NCI-H524 treated with DMSO at 0.1 percent for 48 hours (cell line): ENCODE measurements around the gene NECTIN2.

Experiments used
- DNase-seq: peaks from one replicate; lab custom pipeline; 2025; lab: John Stamatoyannopoulos, UW

NECTIN2 gene

DNA sequence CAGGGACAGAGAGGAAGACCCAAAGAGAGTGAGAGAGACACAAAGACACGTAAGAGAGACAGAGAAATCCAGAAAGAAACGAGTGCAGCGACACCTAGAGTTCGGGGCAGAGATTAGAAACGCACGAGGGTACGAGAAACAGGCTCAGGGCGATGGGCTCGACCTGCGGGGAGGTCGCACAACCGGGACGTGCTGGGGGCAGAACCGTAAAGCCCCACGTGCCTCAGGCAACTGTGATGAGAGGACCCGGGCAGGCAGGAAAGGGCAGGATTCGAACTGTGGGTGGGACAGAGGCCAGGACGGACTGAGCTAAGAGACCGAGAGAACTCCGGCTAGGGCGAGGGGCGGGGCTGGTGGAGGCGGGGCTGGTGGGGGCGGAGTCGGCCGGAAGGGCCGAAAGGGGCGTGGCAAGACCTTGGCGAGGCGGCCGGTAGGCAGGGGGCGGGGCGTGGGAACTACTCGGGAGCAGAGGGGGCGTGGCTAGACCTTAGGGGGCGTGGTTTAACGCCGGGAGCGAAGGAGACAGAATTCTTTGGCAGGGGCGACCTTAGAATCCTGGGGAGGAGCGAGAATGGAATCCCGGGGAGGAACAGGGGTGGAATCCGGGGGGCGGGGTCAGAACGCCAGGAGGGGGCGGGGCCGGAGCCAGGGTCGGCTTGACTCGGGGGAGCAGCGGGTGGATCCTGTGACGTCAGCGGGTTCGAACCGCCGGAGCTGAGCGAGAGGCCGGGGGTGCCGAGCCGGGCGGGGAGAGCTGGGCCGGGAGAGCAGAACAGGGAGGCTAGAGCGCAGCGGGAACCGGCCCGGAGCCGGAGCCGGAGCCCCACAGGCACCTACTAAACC lies at the start of gene NECTIN2:
Gene NECTIN2, plus strand, starts transcription at position 686 of the 843 bp plus-strand sequence. CDS start 229 bp downstream, outside the sequence.
- no peak for DNase-seq

DNA sequence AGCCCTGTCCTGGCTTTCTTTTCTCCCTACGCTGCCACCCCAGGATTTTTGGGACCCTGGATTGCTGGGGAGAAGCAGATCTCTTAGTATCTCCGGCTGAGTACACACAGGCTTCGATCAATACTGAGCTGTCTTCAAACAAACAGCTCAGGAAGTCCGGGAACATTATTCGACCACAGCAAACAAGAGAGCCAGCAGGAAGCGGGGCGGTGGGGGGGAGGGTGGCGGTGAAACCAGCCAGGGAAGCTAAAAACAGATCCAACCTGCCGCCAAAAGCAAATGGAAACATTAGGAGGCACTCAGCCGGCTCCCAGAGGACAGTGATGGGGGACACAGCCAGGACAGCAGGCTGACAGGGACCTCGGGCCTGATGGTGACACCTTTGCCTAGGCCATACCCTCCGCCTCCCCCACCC lies 49.4 kb upstream of the NECTIN2 start:
- DNase-seq = no peak

DNA sequence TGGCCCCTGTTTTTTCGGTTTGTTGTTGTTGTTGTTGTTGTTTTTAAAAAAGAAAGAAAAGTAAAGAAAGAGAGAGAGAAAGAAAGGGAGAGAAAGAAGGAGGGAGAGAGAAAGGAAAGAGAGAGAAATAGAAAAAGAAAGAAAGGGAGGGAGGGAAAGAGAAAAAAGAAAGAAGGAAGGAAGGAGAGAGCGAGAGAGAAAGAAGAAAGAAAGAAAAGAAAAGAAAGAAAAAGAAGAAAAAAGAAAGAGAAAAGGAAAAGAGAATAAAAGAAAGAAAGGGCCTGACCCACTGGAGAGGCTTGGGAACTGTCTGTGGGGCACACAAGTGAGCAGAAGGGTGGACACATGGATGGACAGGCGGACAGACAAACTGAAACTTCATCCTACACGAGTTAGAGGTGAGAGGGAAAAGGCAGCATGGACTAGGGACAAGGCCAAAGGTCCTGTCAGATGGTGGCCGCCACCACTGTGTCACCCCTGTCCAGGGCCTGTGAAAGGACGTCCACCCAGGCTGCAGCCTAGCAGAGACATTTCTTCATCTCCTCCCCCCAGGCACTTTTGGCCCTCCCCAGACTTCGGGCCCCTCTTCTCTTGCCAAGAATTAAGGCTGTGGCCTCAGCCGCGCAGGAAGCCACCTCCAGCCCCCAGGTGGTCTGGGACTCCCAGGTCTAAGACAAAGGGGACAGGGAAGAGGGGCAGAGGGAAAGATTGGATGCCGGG lies 46.3 kb upstream of the NECTIN2 start:
- DNase-seq = no peak

DNA sequence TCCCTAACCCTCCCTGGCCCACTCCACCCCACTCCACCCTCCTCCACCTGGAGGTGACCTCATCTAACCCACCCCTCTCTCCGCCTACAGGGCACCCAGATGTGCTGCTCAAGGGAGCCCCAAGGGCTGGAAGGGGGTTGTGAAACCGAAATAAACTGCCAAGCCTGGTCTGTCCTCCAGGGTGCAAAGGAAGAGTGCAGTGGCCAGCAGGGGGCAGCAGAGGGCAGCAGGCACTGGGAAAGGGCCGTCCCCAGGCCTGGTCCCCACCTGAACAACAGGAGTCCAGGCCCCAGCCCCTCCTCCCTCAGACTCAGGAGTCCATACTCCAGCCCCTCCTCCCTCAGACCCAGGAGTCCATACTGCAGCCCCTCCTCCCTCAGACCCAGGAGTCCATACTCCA lies 45.6 kb upstream of the NECTIN2 start:
- DNase-seq = no peak

DNA sequence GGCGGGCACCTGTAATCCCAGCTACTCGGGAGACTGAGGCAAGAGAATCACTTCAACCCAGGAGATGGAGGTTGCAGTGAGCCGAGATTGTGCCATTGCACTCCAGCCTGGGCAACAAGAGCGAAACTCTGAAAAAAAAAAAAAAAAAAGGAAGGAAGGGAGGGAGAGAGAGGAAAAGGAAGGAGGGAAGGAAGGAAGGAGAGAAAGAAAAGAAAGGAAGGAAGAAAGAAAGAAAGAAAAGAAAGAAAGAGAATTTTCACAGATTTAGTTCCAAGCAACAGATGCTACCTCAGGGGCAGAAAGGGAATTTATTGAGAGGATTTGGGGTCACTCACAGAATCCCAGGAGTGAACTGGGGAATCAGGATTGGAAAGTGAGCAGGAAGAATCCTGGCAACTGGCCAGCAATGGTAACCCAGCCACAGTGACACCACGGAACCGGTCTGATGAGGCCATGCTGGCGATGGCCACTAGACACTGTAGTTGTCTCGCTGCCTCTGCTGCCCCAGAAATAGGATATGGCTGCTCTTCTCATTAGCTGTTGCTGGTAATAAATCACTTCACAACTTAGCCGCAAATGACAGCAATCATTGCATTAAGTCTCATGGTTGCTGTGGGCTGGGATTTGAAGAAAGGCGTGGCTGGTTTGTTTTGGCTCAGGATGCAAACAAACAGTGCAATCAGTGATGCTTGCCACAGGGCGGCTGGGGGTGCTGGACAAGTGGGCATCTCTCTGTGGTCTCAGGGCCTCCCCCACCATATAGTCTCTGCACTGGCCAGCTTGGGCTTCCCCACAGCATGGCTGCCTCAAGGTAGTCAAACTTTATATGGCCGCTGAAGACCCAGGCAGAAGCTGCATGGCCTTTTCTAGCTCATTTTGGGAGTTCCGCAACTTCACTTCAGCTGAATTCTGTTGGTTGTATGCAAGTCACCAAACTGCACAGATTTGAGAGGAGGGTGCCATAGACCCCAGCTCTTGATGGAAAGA lies 42.4 kb upstream of the NECTIN2 start:
- DNase-seq = no peak

DNA sequence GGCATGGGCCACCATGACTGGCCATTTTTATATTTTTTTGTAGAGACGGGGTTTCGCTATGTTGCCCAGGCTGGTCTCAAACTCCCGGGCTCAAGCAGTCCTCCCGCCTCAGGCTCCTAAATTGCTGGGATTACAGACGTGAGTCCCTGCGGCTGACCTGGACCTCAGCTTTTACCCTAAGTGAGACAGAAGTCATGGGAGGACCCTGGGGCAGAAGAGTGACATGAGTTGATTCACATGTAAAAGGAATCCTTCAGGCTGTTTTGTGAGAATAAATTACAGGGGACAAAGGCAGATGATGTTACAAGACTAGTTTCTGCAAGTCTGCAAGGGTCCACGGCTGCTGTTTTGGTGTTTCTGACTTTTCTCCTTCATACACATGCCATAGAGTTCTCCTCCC lies 39.8 kb upstream of the NECTIN2 start:
- no peak for DNase-seq

DNA sequence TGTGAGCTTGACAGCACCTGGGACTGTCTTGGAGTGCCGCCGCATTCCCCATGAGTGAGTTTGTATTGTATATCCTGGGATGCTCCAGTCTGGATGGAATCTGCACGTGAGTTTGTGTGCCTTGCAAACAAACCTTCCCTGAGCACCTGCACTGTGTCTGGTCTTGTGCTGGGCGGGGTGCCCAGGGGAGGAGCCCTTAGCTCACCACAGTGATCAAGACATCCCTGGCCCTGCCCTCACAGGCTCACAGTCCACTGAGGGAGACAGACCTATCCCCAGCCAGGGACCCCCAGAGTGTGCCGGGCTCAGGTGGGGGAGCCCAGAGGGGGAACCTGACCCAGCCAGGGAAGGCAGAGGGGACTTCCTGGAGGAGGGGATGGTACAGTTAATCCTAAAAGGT lies 38.9 kb upstream of the NECTIN2 start:
- no peak for DNase-seq

DNA sequence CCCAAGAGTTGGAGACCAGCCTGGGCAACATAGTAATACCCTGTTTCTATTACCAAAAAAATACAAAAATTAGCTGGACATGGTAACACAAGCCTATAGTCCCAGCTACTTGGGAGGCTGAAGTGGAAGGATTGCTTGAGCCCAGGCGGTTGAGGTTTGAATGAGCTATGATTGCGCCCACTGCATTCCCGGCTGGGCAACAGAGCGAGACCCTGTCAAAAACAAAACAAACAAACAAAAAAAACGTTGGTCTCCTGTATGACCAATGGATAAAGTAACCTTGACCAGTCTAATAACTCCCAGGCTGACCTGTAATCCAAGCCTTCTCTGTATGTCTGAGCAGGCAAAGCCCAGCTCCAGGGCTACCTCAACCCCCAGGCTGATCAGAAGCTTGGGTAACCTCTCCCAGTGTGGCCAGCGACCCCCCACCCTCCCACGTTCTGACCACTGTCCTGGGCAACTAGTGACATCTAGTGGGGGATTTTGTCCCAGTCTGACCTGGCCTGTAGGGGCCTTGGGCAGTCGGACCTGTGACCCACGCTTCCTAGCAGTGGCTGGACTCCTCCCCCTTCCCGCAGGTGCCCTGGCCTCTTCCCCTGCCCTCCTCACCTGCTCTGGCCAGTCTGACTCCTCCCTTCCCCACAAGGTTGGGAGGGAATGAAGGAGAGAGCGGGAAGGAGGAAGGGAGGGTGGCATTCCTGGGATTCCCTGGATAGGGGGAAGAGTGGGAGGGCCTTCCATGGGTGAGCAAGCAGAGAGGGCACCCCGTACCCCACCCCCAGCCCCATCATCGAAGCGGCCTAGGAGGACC lies 38.2 kb upstream of the NECTIN2 start:
- DNase-seq = no peak

DNA sequence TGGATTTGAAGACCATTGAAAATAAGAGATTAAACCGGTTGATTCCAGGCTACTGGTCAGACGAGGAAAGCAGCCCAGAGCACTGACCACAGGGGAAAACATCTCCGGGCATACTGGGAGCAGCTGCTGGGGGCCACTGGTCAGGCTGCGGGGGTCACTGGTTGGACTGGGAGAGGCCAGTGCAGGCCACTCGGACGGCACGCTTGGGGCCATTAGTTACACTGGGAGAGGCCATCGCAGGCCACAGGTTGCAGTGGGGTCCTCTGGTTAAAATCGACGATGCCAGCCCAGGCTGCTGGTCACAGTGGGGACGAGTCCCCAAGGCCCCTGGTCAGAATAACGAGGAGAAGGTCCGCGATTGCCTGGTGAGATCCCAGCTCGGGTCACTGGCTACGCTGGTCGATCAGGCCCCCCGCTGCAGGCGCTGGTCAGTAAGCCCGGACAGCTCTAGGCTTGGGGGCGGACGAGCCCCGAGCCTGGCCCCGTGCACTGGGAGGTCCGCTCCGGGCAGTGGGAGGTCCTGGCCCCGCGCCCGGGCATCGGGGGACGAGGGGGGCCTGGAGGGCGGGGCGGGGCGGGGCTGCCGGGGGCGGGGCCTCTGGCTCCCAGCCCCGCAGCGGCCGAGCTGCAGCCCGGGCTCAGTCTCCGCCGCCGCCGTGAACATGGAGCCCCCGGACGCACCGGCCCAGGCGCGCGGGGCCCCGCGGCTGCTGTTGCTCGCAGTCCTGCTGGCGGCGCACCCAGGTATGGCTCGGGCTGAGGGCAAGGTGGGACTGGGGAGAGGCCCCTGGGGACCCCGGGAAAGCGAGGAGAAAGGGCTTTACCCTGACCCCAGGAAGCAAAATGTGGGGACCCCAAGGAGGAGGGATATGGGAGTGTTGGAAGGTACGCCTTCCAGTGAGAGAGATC lies 37.4 kb upstream of the NECTIN2 start, which contains the start of gene BCAM:
Gene BCAM, plus strand, starts transcription at position 641 of the 909 bp plus-strand sequence. Its CDS starts 22 bp downstream, at position 663.
- no peak for DNase-seq

DNA sequence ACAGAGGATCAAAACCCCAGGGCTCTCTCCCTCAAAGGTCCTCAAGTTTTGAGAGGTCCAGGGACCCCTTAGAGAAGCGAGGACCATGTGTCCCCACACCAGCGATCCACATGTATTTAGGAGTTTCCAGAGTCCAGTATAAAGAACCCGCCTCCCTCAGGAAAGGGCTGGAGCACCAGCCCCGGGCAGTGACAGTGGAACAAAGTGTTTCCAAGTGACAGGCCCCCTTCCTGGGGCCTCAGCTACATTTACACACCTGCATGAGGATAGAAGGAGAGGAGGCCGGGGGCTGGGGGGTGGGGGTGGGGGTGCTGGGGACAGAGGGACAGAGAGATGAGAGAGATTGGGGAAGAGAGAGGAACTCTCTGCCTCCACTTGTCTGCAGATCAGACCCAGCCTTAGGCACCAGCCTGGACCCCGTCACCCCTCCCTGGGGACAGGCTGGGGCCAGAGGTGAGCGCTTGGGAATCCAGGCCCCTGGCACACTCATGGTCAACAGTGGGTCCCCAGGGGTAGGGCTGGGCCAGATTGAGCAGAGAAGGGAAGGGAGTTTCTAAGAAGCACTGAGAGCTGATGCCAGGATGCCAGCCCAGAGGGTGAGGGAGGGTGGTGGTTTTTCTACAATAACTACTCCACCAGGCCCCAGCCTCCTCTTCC lies 36.4 kb upstream of the NECTIN2 start:
- DNase-seq = no peak

DNA sequence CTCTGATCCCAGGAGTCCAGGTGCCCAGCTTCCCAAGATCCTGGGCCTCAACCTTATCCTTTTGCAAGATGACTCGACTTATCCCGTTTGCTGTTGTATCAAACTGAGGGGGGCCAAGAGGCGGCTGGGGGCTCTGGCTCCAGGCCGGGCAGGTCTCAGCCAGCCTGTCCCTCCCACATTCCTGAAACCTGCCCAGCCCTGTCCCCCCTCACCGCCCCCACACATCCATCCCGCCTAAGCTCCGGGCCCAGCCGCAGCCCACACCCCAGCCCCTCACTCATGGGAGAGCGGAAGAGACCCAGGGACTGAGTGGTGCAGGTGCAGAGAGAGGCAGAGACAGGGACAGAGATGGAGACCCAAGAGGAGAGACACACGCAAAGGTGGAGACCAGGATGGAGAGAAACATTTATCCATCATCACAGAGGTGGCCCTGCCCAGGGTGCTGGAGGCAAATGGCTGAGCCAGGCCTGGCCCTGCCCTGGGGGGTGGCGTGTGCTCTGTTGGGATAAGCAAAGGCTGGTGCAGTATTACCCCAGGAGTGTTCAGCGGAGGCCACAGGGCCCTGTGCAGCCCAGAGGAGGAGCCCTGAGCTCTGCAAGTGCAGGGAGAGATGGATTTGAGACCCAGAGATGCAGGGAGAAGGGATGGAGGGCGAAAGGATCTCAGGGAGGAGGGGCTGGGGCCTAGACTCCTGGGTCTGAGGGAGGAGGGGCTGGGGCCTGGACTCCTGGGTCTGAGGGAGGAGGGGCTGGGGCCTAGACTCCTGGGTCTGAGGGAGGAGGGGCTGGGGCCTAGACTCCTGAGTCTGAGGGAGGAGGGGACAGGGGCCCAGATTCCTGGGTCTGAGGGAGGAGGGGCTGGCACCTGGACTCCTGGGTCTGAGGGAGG lies 35.6 kb upstream of the NECTIN2 start:
- DNase-seq = no peak

DNA sequence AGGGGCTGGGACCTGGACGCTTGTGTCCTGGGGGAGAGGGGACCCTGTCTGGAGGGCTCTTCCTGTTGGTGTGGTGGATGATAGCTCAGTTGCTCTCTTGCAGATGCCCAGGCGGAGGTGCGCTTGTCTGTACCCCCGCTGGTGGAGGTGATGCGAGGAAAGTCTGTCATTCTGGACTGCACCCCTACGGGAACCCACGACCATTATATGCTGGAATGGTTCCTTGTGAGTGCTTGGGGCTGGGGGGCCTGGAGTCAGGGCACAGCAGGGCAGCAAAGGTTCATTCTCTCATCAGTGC lies 35.0 kb upstream of the NECTIN2 start:
- no peak for DNase-seq

DNA sequence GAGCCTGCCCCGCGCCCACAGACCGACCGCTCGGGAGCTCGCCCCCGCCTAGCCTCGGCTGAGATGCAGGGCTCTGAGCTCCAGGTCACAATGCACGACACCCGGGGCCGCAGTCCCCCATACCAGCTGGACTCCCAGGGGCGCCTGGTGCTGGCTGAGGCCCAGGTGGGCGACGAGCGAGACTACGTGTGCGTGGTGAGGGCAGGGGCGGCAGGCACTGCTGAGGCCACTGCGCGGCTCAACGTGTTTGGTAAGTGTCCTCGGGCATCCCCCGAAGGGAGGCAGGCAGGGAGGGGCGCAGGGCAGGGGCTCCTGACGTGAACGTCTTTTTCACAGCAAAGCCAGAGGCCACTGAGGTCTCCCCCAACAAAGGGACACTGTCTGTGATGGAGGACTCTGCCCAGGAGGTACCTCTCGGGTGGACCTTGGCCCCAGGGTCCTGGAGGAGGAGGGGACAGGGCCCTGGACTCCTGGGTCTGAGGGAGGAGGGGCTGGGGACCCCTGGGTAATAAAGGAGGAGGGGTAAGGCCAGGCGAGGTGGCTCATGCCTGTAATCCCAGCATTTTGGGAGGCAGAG lies 33.9 kb upstream of the NECTIN2 start:
- no peak for DNase-seq

DNA sequence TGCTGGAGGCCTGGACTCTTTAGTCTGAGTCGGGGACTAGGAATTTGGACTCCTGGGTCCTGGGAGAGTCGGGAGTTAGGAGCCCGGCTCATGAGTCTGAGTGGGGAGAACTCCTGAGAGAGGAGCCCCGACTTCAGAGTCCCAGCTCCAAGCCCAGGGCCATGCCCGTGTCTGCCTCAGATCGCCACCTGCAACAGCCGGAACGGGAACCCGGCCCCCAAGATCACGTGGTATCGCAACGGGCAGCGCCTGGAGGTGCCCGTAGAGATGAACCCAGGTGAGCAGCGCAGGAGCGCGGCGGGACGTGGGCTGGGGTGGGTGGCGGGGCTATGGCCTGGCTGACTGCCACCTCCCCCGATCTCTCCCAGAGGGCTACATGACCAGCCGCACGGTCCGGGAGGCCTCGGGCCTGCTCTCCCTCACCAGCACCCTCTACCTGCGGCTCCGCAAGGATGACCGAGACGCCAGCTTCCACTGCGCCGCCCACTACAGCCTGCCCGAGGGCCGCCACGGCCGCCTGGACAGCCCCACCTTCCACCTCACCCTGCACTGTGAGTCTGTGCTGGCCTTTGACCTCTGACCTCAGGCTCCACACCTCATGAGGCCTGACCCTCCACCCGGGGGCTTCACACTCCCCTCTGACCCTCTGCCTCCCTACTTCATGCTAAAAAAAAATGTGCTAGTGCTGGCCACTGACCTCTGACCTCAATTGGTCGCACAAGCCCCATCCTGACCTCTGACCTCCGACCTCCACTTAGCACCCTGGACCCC lies 32.8 kb upstream of the NECTIN2 start:
- DNase-seq = no peak

DNA sequence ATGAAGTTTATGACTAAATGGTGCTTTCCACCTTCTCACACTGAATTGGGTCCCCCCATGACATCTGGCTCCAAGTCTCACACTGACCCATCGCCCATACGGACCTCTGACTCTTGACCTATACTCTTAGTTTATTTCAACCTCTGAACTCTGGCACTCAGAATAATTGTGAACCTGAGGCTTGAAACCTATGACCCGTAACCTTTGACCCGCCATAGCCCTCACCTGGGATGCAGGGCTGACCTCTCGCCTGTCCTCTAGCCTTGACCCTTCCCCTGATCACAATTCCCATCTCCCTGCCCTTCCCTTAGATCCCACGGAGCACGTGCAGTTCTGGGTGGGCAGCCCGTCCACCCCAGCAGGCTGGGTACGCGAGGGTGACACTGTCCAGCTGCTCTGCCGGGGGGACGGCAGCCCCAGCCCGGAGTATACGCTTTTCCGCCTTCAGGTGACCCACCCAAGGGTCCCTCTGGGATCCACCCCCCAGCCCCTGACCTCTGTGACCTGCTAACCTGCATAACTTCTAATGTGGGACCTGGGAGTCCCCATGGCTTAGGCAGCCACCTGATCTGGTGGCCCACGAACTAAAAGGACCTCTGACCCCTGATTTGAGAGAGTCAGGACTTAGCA lies 32.1 kb upstream of the NECTIN2 start:
- DNase-seq = no peak

DNA sequence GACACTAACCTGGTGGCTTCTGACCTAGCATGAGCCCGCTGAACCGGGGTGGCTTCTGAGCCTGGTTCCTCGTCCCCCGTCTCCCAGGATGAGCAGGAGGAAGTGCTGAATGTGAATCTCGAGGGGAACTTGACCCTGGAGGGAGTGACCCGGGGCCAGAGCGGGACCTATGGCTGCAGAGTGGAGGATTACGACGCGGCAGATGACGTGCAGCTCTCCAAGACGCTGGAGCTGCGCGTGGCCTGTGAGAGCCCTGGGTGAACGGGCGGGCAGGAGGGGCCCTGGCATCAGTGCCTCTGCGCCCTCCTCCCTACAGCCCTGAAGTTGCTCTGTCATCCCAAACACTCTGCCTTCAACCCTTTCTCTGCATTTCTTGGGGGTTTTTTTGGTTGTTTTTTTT lies 31.6 kb upstream of the NECTIN2 start:
- DNase-seq = no peak

DNA sequence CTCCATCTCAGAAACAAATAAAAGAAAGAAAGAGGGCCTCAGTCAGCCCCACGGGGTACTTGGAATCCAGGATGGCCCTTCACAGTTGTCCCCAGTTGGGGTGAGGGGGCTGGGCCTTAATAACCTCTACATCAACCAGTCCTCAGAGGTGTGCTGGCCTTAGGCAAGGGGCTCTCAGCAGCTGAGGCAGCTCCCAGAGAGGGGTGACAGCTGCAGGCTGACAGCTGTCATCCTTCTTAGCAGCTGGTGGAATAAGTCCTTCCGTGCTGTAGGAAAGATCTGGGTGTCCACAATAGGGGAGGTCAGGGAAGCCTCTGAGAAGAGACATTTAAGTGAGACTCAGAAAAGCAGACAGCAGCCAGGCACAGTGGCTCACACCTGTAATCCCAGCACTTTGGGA lies 29.8 kb upstream of the NECTIN2 start:
- DNase-seq = peak; percentile 72
